Sigmoid colon (tissue), 4 donors: ENCODE data around the gene PSME1.

Source experiments
- POLR2A ChIP-seq, 2 donors: fragments of 450-650 bp; IDR thresholded peaks; one replicate each; pipeline ENCODE4 v1.6.1; 2016; ENCODE audit warnings: antibody characterized with exemption in 2 of 2, mild to moderate bottlenecking in 2 of 2, moderate library complexity in 2 of 2
- POLR2AphosphoS5 ChIP-seq, 4 donors: sonication (generic); formaldehyde crosslinking; IDR thresholded peaks; one replicate each; pipeline ENCODE4 v1.6.1; 2017; ENCODE audit warnings: antibody characterized with exemption in 4 of 4
- TF ChIP-seq, protein P1 (sequence below), 4 experiments: fragments of 450-650 bp in 3 of 4; fragments of 200-600 bp in 1 of 4; IDR thresholded peaks; one replicate each; pipeline ENCODE4 v1.5.1; 2016 to 2019; ENCODE audit warnings: antibody characterized with exemption in 4 of 4, mild to moderate bottlenecking in 3 of 4, moderate library complexity in 2 of 4

DNA sequence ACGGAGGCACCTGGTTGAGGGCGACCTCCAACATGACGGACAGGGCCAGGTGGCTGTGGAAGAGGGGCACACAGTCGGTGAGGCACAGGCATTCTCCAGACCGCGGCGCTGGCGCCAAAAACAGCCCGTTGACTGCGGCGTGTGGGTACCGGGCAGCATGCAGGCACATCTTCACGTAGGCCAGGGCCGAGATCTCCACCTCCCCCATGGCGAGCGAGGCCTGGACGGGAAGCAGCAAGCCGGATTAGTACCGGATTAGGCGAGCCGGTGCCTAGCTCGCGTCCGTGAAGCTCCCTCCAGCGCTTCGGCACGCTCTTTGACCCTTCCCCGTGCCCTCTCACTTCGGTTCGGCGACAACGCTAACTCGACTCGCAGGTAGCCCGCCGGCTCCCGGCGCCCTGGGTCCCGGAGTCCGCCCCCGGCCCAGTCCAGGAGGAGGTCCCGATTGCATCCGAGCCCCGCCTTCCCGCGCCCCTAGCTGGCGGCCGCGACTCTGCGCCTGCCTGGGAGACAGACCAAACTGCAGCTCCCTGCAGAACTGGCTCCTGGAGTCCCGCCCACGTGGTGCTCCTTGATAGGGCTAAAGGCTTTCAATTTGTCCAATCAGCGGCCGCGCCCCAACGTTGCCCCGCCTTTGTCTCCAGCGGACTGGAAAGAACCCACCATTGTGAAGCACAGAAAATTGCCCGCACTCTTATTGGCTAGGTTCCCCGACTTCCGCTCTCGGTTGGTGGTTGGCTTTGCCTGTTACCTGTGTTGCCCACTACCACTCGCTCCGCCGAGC lies 5.3 kb downstream of the PSME1 start, which contains the start of gene EMC9:
- TF ChIP-seq, protein P1, sequence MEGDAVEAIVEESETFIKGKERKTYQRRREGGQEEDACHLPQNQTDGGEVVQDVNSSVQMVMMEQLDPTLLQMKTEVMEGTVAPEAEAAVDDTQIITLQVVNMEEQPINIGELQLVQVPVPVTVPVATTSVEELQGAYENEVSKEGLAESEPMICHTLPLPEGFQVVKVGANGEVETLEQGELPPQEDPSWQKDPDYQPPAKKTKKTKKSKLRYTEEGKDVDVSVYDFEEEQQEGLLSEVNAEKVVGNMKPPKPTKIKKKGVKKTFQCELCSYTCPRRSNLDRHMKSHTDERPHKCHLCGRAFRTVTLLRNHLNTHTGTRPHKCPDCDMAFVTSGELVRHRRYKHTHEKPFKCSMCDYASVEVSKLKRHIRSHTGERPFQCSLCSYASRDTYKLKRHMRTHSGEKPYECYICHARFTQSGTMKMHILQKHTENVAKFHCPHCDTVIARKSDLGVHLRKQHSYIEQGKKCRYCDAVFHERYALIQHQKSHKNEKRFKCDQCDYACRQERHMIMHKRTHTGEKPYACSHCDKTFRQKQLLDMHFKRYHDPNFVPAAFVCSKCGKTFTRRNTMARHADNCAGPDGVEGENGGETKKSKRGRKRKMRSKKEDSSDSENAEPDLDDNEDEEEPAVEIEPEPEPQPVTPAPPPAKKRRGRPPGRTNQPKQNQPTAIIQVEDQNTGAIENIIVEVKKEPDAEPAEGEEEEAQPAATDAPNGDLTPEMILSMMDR (IDR thresholded peaks at IDR 0.05): peak; percentile 36 to 75 (median 64)
- TF ChIP-seq POLR2AphosphoS5 (IDR thresholded peaks at IDR 0.05) (peak; percentile 83 to 96 (median 93)), POLR2A (IDR thresholded peaks at IDR 0.05) (peak; percentile 83 to 88)
